Naive thymus-derived CD4-positive, alpha-beta T cell (primary cell): ENCODE results near the gene SLC5A7. TPM values are rescaled to one million over a fixed set of nuclear protein-coding genes. Genes with fewer than 3 reads are reported as not detected.

ENCODE experiments used
- ATAC-seq: fragments of 150-1000 bp; cut with Tn5 transposase; 2 replicates; pipeline ENCODE4 v1.10.0; 2021; ENCODE audit warnings: mild to moderate bottlenecking, moderate library complexity
- CTCF ChIA-PET: fragments of 350-600 bp; sonication (Branson Sonifier 250); formaldehyde crosslinking; loops from one replicate; lab custom pipeline; 2021; ENCODE audit warnings: antibody characterized with exemption; lab: Charles Lee
- POLR2A ChIA-PET: fragments of 350-600 bp; sonication (Branson Sonifier 250); formaldehyde crosslinking; loops from one replicate; lab custom pipeline; 2021; ENCODE audit warnings: antibody characterized with exemption, inconsistent platforms; lab: Charles Lee
- DNase-seq, 9 donors: peaks; one replicate each; pipeline versions ENCODE4 v3.0.0 to v3.0.0-alpha.2; 2020 to 2022; ENCODE audit warnings: mixed read lengths in 1 of 9
- H3K27ac ChIP-seq: one replicate; pipeline ENCODE4 v1.7.0; 2013; ENCODE audit warnings: mild to moderate bottlenecking, low read depth, low read length, moderate library complexity
- H3K27me3 ChIP-seq, 2 donors: one replicate each; pipeline ENCODE4 v1.7.0; 2013; ENCODE audit warnings: low read length in 2 of 2, mild to moderate bottlenecking in 2 of 2, moderate library complexity in 2 of 2; ENCODE audit not compliant: control insufficient read depth in 2 of 2, insufficient read depth in 2 of 2
- H3K36me3 ChIP-seq, 3 experiments: 1 replicate in 2 of 3; 2 replicates in 1 of 3; pipeline ENCODE4 v1.7.0; 2013; ENCODE audit warnings: low read length in 3 of 3, mild to moderate bottlenecking in 3 of 3, moderate library complexity in 1 of 3; ENCODE audit not compliant: insufficient read depth in 3 of 3, control insufficient read depth in 2 of 3
- H3K4me1 ChIP-seq, 2 donors: one replicate each; pipeline ENCODE4 v1.7.0; 2013; ENCODE audit warnings: low read length in 2 of 2, mild to moderate bottlenecking in 2 of 2, moderate library complexity in 1 of 2; ENCODE audit not compliant: control insufficient read depth in 2 of 2, insufficient read depth in 2 of 2
- H3K4me3 ChIP-seq: 2 replicates; pipeline ENCODE4 v1.7.0; 2013; ENCODE audit warnings: mild to moderate bottlenecking, low read length
- H3K9me3 ChIP-seq, 3 experiments: 1 replicate in 2 of 3; 2 replicates in 1 of 3; pipeline ENCODE4 v1.7.0; 2013; ENCODE audit warnings: low read length in 3 of 3; ENCODE audit not compliant: control insufficient read depth in 2 of 3
- H3K27ac Mint-ChIP-seq, 9 donors: one replicate each; pipeline ENCODE4 v1.8.0; 2020 to 2022; ENCODE audit warnings: mixed read lengths in 9 of 9, mild to moderate bottlenecking in 8 of 9, moderate library complexity in 5 of 9, inconsistent platforms in 2 of 9
- H3K27me3 Mint-ChIP-seq, 5 donors: one replicate each; pipeline ENCODE4 v1.8.0; 2021 to 2022; ENCODE audit warnings: mixed read lengths in 5 of 5, mild to moderate bottlenecking in 1 of 5
- H3K36me3 Mint-ChIP-seq, 5 donors: one replicate each; pipeline ENCODE4 v1.8.0; 2020 to 2022; ENCODE audit warnings: mixed read lengths in 5 of 5, mild to moderate bottlenecking in 3 of 5, inconsistent platforms in 1 of 5
- H3K4me1 Mint-ChIP-seq, 7 donors: one replicate each; pipeline ENCODE4 v1.8.0; 2020 to 2022; ENCODE audit warnings: mixed read lengths in 7 of 7, mild to moderate bottlenecking in 3 of 7, inconsistent platforms in 1 of 7
- H3K4me3 Mint-ChIP-seq, 10 donors: one replicate each; pipeline ENCODE4 v1.8.0; 2020 to 2022; ENCODE audit warnings: mild to moderate bottlenecking in 10 of 10, mixed read lengths in 10 of 10, moderate library complexity in 6 of 10, inconsistent platforms in 2 of 10
- H3K9me3 Mint-ChIP-seq, 11 donors: one replicate each; pipeline ENCODE4 v1.8.0; 2020 to 2022; ENCODE audit warnings: mixed read lengths in 11 of 11, mild to moderate bottlenecking in 4 of 11, inconsistent platforms in 1 of 11, moderate library complexity in 1 of 11
- intact Hi-C, 2 donors: fragments of 100-400 bp; cut with micrococcal nuclease; formaldehyde crosslinking; loops; one replicate each; pipeline ENCODE4 v1.15.1; 2023
- polyA plus RNA-seq, 2 donors: library from polyadenylated mRNA; unstranded; fragments of 300-500 nt; fragmentation: Illumina TruSeq; gene quantifications; one replicate each; pipeline ENCODE4 v1.2.3, GENCODE V29; 2021
- total RNA-seq, 6 experiments: library from RNA in 5 of 6; stranded (reverse) in 5 of 6; gene quantifications; 1 replicate in 5 of 6; 2 replicates in 1 of 6; pipeline ENCODE4 v1.2.3 and lab custom pipeline; 2021 to 2026

SLC5A7 gene
- total and polyA plus RNA-seq, 7 experiments from 2014 or later: not detected

DNA sequence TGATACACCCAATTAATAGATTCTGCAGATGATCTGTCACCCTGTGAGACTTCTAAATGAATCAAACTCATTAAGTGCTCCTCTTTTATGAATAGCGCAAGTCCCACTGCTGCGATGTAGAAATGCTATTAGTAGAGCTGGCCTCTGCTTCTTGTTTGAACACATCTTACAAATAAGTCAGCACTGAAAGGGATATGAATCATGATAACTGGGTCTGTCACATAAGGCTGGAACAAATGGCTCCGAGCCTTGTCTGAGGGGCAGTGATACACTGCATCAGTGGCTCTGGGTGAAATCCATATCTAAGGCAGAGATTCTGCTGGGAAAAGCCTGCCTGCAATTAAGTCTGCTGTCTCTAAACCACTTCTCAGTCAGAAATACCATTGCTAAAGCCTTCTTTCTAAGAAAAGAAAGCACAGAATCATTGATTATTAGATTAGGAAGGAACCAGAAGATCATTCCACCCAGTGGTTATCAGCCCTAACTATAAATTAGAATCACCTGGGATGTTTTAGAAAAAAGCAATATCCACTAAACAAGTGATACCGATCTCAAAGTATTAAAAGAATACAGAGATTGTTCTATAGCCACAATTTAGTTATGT lies 75.2 kb downstream of the SLC5A7 start:
- H3K4me1 Mint-ChIP-seq: no peaks in the 10 kb centered on the region
- H3K27ac Mint-ChIP-seq: no peak overlapping the region
- no peaks in the 10 kb centered on the region for H3K36me3 ChIP-seq
- intact Hi-C loops: no loop called here
- ATAC-seq (no peak), DNase-seq (no peak)
- no peaks in the 10 kb centered on the region for H3K9me3 ChIP-seq
- ChIA-PET POLR2A (no interaction called here), CTCF (no interaction called here)
- H3K27ac ChIP-seq: no peak overlapping the region
- no peak overlapping the region for H3K4me3 Mint-ChIP-seq
- peaks cover 0 to 3% (median 0%) of the 10 kb centered on the region in 11 donors for H3K9me3 Mint-ChIP-seq
- H3K27me3 Mint-ChIP-seq: peaks cover 0 to 4% (median 0%) of the 10 kb centered on the region in 5 donors
- no peak overlapping the region for H3K4me3 ChIP-seq
- H3K36me3 Mint-ChIP-seq: no peaks in the 10 kb centered on the region
- H3K4me1 ChIP-seq: no peaks in the 10 kb centered on the region
- no peaks in the 10 kb centered on the region for H3K27me3 ChIP-seq

Other genes starting within 250 kb of the SLC5A7 start
- under 1 TPM in 3 of 5 experiments, not detected in 2; 0.08 to 0.16 (median 0.11) TPM for gene RGPD4, start 159.6 kb upstream of the SLC5A7 start, total RNA-seq
- not detected for gene RGPD4, start 159.6 kb upstream of the SLC5A7 start, polyA plus RNA-seq